GM19043 (cell line): ENCODE results near the gene RBM6.

Experiments
- ATAC-seq: cut with Tn5 transposase; IDR thresholded peaks from one replicate; pipeline ENCODE4 v1.9.1; 2021; ENCODE audit warnings: low read depth; ENCODE audit not compliant: unreplicated experiment

Gene RBM6

DNA sequence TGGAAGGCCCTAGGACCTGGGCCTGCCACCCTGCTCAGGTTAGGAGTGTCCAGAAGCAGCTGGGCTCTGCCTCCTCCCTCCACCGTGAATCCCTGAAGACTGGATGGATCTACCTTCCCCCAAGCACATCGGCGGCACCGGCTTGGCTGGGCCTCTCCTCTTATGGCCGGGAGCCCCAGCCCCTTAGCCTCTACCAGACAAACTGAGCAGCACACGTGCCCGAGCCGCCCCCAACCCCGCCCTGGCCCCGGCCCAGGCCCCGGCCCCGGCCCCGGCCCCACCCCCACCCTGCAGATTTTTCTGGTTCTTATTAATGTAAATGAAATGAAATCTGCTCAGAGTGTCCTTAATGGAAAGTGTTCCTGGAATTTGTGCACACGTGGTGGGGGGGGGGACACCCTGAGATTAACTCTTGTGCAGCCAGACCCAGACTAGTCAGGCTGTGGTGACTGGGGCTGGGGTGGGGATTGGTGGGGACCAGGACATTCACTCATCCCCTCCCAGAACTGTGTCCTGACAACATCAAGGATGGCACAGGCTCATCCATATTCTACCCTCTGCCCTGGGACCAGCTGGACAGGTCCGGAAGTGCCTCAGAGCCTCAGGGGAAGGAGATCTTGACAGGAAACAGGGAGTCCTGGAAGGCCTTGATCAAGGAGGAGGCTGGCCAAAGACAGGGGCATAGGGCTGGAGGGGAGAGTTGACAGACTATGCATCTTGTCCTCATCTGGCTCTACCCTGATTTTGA is 184.3 kb downstream of the RBM6 start:
- ATAC-seq = no peak

DNA sequence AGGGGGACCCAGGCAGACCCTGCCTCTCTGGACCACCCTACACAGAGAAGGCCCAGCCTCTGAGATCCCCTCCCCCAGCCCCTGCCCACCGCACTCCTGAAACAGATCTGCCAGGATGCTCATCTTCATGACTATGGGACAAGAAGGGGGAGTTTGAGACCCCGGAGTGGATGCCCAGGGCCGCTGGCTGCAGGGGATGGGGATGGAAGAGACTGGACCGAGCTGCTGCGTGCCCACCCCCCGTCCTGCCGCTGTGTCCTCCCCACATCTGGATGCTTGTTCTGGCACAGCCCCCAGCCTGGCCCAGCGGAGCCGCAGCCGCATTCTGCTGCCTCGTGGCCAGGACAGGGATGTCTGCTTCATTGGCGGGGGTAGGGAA is 184.8 kb downstream of the RBM6 start:
- no peak for ATAC-seq

DNA sequence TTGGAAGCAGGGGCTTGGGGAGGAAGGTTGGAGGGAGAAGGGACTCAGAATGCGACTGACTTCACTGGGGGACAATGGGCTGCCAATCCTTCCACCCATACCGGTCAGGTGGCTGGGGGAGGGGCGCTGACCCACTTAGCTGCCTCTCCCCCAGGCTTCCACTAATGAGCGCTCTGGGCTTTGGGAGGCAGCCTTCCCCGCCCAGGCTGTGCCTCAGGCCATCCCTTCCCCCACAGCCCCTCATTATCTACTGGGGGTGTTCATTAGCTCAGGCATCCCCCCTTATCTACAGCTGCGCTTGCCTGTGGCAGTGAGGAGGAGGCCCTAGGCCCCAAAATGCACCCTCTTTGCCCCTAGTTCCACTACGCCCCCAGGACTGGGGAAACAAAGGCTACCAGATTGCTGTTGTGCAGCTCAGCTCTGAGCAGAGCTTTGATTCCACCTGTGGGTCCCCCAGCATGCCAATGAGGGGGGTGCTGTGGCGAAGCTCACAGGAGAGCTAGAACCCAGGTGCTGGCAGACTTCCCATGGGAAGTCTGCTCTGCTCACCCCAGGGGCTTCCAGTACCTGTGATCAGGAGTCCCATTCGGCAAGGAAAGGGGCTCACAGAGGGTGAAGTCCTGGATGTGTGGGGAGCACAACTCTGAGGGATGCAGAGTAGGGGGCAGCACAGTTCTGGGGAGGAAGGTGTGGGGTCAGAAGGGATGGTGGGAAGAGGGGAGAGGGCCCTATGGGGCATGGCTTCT is 185.8 kb downstream of the RBM6 start:
- no peak for ATAC-seq

DNA sequence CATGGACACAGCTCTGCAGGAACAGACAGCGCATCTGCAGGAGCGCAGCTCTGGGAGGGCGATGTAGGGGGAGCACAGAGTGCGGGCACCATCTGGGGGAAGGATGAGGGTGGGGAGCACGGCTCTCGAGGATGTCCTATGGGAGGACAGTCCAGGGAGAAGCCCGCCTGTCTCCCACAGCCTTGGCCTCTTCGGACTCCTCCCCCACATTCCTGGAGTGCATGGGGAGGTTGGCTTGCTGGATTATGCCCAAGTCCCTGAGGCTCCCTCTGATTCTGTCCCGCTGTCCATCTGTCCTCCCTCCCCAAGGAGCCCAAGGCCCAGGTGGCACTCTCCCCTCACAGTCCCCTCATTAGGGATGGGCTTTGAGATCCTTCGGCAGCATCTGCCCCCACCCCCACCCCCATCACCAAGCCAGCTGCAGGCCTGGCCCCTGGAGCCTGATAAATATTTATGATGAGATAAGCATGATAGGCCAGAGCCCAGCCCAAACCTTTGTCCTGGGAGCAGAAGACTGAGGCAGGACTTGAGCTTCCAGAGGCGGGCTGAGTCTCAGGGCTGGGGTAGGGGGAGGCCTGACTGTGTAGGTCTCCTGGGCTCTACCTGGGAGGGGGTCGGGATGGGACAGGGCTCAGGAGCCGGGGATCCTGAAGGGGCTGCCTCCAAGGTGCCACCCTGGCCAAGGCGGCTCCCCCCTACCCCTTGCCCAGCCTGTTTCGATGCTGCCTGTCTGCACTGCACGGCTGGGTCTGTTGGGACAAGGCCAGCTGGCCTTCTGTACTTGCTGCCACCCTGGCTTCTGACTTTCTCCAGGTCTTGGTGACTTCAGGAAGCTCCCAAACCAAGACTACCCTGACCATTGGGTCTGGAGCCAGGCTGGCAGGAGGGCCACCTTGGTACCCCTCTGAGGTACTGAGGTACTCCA is 186.6 kb downstream of the RBM6 start:
- ATAC-seq = no peak
